GM10266 (cell line): ENCODE measurements around the gene CXCR2.

Experiments used
- DNase-seq: peaks from one replicate; pipeline ENCODE4 v3.0.0; 2012; ENCODE audit errors: extremely low spot score
- CTCF ChIP-seq: IDR thresholded peaks from 2 replicates; pipeline ENCODE4 v1.5.1; 2012; ENCODE audit warnings: mild to moderate bottlenecking, low read depth; ENCODE audit not compliant: control insufficient read depth, insufficient read depth; ENCODE audit errors: missing control alignments

CXCR2 gene

GRCh38 chr2:218123986-218124385, 1.8 kb upstream of the CXCR2 start:
- no peak for TF ChIP-seq CTCF
- no peak for DNase-seq

- TF ChIP-seq CTCF = no peak
- no peak for DNase-seq
These were observed 733 bp upstream of the CXCR2 start for GRCh38 chr2:218125095-218125494.

GRCh38 chr2:218127929-218128455, 2.2 kb downstream of the CXCR2 start:
- no peak for DNase-seq
- TF ChIP-seq CTCF = no peak

GRCh38 chr2:218128781-218129457, 3.1 kb downstream of the CXCR2 start:
- no peak for TF ChIP-seq CTCF
- DNase-seq = no peak

GRCh38 chr2:218129458-218130135, 3.8 kb downstream of the CXCR2 start:
- TF ChIP-seq CTCF = no peak
- DNase-seq = no peak

- TF ChIP-seq CTCF = no peak
- DNase-seq = no peak
These were observed 4.5 kb downstream of the CXCR2 start for GRCh38 chr2:218130377-218130776.

GRCh38 chr2:218130822-218131221, 5.0 kb downstream of the CXCR2 start:
- TF ChIP-seq CTCF = no peak
- DNase-seq = no peak
